ENCODE measurements around the gene CPM.
"Not testable (repeated sequence)": the region's sequence is repeated elsewhere in the genome, so short reads cannot be mapped to it uniquely, and the experiment has no call there.

CPM gene

DNA sequence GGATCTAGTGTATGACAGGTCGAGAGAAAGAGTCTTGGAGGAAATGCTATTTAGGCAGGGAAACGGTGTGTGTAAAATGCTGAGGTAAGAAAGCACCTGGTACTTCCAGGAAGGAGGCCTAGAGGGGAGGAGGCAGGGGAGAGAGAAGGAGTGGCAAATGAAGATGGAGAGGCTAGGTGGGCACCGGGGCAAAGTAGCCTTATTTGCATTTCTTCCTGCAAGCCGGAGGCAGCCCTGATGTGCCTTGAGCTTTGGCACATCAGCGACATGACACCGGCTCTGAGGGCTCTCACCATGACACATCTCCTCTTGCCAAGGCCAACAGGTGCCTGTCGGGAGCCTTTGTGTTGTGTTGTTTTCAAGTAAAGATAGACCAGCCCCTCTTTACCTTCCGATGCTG is 61.6 kb downstream of the CPM start:
- no peak overlapping the region for H3K4me3 Mint-ChIP-seq
- H3K36me3 Mint-ChIP-seq (ENCODE audit: low read depth): peaks cover 6% of the 10 kb centered on the region
- peaks cover 5% of the 10 kb centered on the region for H3K4me1 Mint-ChIP-seq (ENCODE audit: low read depth)
- H3K9me3 Mint-ChIP-seq: no peaks in the 10 kb centered on the region
- H3K27ac Mint-ChIP-seq: peak overlapping the region; percentile 1
- no peaks in the 10 kb centered on the region for H3K27me3 Mint-ChIP-seq (ENCODE audit: low read depth)
- DNase-seq (ENCODE audit: low spot score): no peak

DNA sequence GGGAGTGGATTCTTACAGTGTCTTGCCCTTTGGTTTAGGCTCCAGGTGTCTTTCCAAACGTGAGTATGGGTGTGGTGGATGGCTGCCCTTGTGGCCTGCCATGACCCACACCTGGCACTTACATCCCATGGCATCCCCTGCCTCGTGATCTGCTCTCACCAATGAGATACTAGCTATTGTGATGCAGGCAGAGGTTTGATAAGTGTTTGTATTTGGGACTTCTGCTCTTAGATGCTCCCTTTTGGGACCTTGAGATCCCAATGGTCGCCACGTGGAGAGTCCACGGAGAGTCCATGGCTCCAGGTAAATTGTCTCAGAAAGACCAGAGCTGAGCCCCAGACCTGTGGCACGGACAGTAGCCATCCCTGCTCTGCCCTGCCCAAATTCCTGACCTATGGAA is 62.5 kb downstream of the CPM start:
- peaks cover 6% of the 10 kb centered on the region for H3K36me3 Mint-ChIP-seq (ENCODE audit: low read depth)
- no peaks in the 10 kb centered on the region for H3K27me3 Mint-ChIP-seq (ENCODE audit: low read depth)
- no peaks in the 10 kb centered on the region for H3K9me3 Mint-ChIP-seq
- no peak for DNase-seq (ENCODE audit: low spot score)
- no peak overlapping the region for H3K4me3 Mint-ChIP-seq
- H3K27ac Mint-ChIP-seq: no peak overlapping the region
- peaks cover 2% of the 10 kb centered on the region for H3K4me1 Mint-ChIP-seq (ENCODE audit: low read depth)

DNA sequence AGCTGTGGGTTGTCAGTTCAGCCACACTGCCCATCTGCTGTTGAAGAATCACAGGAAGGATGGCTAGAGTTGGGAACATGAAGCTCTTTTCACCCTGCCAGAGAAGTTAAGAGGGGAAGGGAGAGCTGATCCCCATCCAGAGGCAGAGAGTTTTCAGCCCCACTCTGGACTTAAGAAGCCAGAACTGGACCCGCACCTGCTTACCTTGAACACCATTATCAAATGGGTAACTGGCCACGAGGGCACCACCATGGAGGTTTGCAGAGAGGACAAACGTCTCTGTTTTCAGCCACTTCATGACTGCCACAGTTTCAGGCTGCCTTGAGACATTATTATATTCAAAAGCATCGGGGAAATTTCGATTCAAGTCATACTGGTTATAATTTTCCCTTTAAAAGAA is 63.0 kb downstream of the CPM start:
- Mint-ChIP-seq H3K27me3 (ENCODE audit: low read depth) (no peaks in the 10 kb centered on the region), H3K4me1 (ENCODE audit: low read depth) (peaks cover 2% of the 10 kb centered on the region), H3K27ac (no peak overlapping the region), H3K4me3 (no peak overlapping the region), H3K9me3 (no peaks in the 10 kb centered on the region), H3K36me3 (ENCODE audit: low read depth) (peaks cover 6% of the 10 kb centered on the region)
- DNase-seq (ENCODE audit: low spot score): no peak

DNA sequence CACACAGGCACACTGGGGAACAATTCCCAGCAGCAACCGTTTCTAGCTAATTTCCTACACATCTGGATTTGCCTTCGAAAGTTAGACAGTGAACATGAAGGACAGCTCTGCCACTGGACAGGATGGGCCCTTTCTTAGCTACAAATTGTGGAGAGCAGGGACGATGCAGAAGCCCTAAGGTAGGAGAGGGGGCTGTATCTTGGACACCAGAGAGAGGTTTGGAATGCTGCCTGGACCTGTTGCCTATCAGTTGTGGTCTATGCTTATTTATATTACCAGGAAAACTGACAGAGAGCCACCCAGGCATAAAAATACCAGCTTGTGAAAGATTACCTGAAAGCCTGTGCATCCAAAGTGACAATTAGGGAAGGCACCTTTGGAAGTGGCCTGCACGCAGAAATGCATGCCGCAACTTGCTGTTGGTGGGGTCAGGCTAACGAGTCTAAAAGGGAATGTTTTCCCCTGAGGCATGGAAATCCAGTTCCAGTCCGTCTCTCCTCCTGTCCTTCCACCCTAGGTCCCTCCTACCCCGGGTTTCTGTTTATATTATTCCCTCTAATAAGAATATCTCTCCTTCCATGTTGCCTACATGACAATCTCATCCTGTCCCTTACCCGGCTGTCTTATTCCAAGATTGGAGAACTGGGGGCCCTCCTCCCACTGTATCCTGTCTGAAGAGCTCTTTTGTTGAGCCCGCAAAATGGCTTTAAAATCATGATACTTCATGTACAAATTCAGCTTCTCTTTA is 64.8 kb downstream of the CPM start:
- Mint-ChIP-seq H3K27me3 (ENCODE audit: low read depth) (no peaks in the 10 kb centered on the region), H3K4me3 (no peak overlapping the region), H3K27ac (no peak overlapping the region), H3K36me3 (ENCODE audit: low read depth) (peaks cover 1% of the 10 kb centered on the region), H3K4me1 (ENCODE audit: low read depth) (peaks cover 2% of the 10 kb centered on the region), H3K9me3 (no peaks in the 10 kb centered on the region)
- no peak for DNase-seq (ENCODE audit: low spot score)

DNA sequence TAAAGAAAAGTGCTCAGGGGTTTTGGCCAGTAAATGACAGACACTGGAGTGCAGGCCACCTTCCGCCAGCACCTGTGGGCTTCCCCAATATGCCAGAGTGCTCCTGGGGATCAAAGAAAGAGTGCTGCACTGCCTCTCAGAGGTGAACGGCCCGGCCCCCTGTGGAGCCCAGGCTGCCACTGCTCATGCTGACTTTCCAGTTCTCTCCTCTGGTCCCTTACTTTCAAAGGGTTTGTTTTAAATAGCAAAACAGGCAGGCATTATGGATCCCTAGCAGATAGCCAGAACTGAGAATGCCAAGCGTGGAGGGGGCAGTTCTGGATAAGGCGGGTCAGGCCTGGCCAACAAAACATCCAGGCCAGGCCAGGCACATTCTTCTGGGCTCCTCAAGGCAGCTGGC is 65.4 kb downstream of the CPM start:
- no peak overlapping the region for H3K27ac Mint-ChIP-seq
- no peaks in the 10 kb centered on the region for H3K9me3 Mint-ChIP-seq
- H3K36me3 Mint-ChIP-seq (ENCODE audit: low read depth): peaks cover 1% of the 10 kb centered on the region
- H3K27me3 Mint-ChIP-seq (ENCODE audit: low read depth): no peaks in the 10 kb centered on the region
- H3K4me1 Mint-ChIP-seq (ENCODE audit: low read depth): peaks cover 2% of the 10 kb centered on the region
- no peak for DNase-seq (ENCODE audit: low spot score)
- H3K4me3 Mint-ChIP-seq: no peak overlapping the region

DNA sequence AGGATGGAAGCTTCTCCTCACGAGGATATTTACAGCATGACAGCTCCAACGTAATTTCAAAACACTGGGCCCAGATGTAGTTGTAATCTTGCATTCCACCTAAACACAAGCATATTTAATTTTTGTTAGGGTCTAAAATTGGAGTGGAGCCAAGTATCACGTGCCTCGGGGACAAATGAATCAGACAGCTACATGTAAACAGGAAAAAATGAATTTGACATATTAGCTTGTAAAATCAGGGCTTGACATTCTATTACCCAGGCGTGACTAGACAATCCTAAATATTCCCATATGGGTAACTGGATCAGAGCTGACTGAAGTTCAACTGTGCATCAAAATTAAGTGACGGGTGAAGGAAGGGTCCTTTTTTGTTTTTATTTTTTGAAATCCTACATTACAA is 66.0 kb downstream of the CPM start:
- H3K4me3 Mint-ChIP-seq: no peak overlapping the region
- H3K36me3 Mint-ChIP-seq (ENCODE audit: low read depth): no peaks in the 10 kb centered on the region
- H3K27me3 Mint-ChIP-seq (ENCODE audit: low read depth): no peaks in the 10 kb centered on the region
- H3K4me1 Mint-ChIP-seq (ENCODE audit: low read depth): no peaks in the 10 kb centered on the region
- no peak for DNase-seq (ENCODE audit: low spot score)
- H3K9me3 Mint-ChIP-seq: no peaks in the 10 kb centered on the region
- H3K27ac Mint-ChIP-seq: no peak overlapping the region

DNA sequence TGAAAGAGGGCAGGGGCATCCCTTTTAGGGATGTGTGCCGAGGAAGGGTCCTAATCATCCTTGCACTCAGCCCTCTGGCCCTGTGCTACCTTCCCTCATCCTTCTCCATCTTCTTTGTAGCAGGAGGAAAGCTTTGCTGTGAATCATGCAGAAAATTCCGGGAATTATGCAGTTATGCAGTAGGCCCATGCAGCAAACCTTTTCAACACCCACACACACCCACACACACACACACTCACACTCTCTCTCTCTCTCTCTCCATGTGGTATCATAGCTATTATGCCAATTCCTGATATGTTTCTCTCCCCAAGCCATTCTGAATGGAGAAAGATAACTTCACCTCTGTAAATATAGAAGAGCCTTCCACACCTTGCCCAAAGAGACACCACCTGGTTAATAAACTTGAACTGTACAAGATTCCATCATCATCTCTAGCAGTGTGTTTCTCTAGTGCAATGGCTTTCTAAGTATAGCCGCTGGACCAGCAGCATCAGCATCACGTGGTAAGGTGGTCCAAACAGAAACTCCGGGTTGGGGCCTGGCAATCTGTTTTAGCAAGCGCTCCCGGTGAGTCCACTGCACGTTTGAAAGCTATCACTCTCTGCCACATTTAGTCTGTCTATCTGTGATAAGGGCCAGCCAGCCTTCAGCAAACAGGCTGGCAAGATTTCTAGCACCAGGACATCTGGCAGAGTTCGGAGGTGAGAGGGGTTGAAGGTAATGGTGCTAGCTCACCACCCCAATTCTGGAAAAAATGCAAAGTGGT is 67.4 kb downstream of the CPM start:
- H3K4me1 Mint-ChIP-seq (ENCODE audit: low read depth): no peaks in the 10 kb centered on the region
- H3K9me3 Mint-ChIP-seq: no peaks in the 10 kb centered on the region
- no peaks in the 10 kb centered on the region for H3K27me3 Mint-ChIP-seq (ENCODE audit: low read depth)
- DNase-seq (ENCODE audit: low spot score): no peak
- no peak overlapping the region for H3K27ac Mint-ChIP-seq
- H3K36me3 Mint-ChIP-seq (ENCODE audit: low read depth): no peaks in the 10 kb centered on the region
- H3K4me3 Mint-ChIP-seq: no peak overlapping the region

DNA sequence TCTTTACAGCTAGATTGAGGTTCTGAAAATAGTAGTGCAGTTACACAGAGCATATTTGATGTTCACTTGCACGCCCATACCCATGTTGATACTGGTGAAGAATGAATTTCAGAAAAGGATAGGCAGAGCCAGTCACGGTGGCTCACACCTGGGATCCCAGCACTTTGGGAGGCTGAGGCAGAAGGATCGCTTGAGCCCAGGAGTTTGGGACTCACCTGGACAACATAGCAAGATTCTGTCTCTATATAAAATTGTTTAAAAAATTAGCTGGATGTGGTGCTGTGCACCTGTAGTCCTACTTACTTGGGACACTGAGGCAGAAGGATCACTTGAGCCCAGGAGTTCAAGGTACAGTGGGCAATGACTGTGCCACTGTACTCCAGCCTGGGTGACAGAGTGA is 68.4 kb downstream of the CPM start:
- no peak overlapping the region for H3K27ac Mint-ChIP-seq
- no peaks in the 10 kb centered on the region for H3K9me3 Mint-ChIP-seq
- no peaks in the 10 kb centered on the region for H3K27me3 Mint-ChIP-seq (ENCODE audit: low read depth)
- no peaks in the 10 kb centered on the region for H3K36me3 Mint-ChIP-seq (ENCODE audit: low read depth)
- no peak overlapping the region for H3K4me3 Mint-ChIP-seq
- DNase-seq (ENCODE audit: low spot score): no peak
- no peaks in the 10 kb centered on the region for H3K4me1 Mint-ChIP-seq (ENCODE audit: low read depth)

DNA sequence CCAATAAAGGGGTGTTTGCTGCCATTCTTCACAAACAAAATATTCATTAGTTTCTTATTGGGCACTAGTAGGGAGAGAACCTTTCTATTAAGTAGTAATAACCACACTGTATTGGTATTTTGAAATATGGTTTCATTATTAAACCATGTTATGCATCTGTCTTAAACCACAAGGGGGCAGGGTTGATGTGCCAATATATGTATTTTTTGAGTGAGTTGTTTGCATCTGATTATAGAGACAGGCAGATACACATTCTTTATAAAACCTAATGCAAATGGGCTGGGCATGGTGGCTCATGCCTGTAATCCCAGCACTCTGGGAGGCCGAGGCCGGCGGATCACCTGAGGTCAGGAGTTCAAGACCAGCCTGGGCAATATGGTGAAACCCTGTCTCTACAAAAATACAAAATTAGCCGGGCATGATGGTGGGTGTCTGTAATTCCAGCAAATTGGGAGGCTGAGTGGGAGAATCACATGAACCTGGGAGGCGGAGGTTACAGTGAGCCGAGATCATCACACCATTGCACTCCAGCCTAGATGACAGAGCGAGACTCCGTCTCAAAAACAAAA is 69.0 kb downstream of the CPM start:
- not testable (repeated sequence) for H3K4me1 Mint-ChIP-seq (ENCODE audit: low read depth); DNase-seq (ENCODE audit: low spot score); H3K36me3 Mint-ChIP-seq (ENCODE audit: low read depth); H3K4me3 Mint-ChIP-seq; H3K27me3 Mint-ChIP-seq (ENCODE audit: low read depth); H3K9me3 Mint-ChIP-seq
- H3K27ac Mint-ChIP-seq: peak overlapping the region; percentile 14

DNA sequence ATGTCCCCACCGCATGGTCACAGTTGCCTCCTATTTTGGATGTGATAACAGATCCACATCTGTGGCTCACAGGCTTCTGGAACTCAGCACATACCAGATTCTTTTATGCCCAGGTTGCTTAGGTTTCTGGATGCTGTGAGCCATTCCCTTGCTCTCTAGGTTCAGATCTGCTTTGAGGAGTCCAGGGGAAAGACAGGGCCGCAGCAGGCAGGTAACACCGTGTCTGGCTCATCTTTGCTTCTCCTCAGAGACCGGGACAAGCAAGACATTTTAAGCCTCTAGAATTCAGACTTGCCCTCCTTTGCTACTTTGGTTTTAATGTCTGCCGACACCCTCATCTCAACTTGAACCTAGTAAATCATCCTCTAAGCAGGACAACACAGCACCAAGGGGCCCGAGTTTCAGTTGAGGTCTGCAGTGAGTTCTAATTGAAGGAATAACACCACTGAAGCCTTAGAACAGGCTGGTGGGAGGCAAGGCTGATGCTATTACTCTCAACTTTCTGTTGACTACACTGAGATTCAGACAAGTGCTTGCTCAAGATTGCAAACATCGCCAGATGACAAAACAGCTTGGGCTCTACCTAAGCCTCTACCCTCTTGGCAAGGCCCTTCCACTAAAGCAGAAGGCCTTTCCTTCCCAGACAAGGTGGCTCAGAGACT is 69.7 kb downstream of the CPM start:
- Mint-ChIP-seq H3K36me3 (ENCODE audit: low read depth) (no peaks in the 10 kb centered on the region), H3K27me3 (ENCODE audit: low read depth) (no peaks in the 10 kb centered on the region), H3K4me1 (ENCODE audit: low read depth) (no peaks in the 10 kb centered on the region), H3K9me3 (no peaks in the 10 kb centered on the region), H3K4me3 (no peak overlapping the region), H3K27ac (peak overlapping the region; percentile 14)
- DNase-seq (ENCODE audit: low spot score): no peak

DNA sequence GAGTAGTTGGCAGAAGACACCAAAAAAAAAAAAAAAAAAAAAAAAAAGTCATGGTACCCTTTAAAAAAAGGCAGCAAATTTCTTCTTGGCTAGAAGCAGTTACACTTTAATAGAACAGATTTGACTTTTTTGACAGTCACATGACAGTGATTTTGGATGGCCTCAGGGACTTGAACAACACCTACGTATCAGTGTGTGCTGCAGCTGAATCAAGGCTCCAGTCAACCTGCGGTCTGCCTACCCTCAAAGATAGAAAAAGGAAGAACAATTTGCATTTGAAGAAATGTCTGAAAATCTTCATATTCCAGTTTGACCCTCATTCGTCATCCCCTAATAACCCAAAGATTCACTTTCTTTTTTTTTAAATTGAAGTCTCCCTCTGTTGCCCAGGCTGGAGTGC is 71.1 kb downstream of the CPM start:
- no peak for DNase-seq (ENCODE audit: low spot score)
- H3K4me1 Mint-ChIP-seq (ENCODE audit: low read depth): peaks cover 1% of the 10 kb centered on the region
- peaks cover 3% of the 10 kb centered on the region for H3K36me3 Mint-ChIP-seq (ENCODE audit: low read depth)
- H3K4me3 Mint-ChIP-seq: no peak overlapping the region
- no peaks in the 10 kb centered on the region for H3K27me3 Mint-ChIP-seq (ENCODE audit: low read depth)
- H3K9me3 Mint-ChIP-seq: no peaks in the 10 kb centered on the region
- no peak overlapping the region for H3K27ac Mint-ChIP-seq

DNA sequence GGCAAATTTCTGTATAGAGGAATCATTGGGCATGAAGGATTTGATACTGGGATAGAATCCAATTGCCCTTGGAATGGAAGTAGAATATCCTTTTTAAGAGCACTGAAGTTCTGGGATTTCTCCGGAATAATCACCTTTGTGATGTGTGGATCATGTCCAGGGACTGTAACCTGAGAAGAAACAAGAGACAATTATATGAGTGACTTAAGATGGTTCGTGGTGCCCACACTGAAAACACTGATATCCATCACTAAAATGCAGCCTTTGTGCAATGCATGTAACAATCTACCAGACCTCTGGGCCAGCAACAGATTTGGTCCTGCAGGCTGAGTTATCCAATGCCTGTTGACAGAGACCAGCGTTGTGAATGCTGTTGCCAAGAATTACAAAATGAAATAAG is 76.5 kb downstream of the CPM start:
- no peaks in the 10 kb centered on the region for H3K9me3 Mint-ChIP-seq
- no peak overlapping the region for H3K27ac Mint-ChIP-seq
- H3K36me3 Mint-ChIP-seq (ENCODE audit: low read depth): peaks cover 15% of the 10 kb centered on the region
- H3K4me3 Mint-ChIP-seq: no peak overlapping the region
- no peak for DNase-seq (ENCODE audit: low spot score)
- peaks cover 3% of the 10 kb centered on the region for H3K4me1 Mint-ChIP-seq (ENCODE audit: low read depth)
- no peaks in the 10 kb centered on the region for H3K27me3 Mint-ChIP-seq (ENCODE audit: low read depth)

DNA sequence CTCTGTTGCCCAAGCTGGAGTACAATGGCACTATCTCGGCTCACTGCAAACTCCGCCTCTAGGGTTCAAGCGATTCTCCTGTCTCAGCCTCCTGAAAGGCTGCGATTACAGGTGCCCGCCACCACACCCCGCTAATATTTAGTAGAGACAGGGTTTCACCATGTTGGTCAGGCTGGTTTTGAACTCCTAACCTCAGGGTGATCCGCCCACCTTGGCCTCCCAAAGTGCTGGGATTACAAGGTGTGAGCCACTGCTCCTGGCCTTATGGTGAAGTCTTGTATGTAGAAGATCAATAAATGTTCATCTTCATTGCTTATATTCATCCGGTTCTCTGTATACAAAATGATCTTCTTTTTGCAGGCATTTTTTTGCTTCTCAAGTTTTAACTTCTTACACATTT is 77.2 kb downstream of the CPM start:
- Mint-ChIP-seq H3K4me3 (no peak overlapping the region), H3K27me3 (ENCODE audit: low read depth) (no peaks in the 10 kb centered on the region), H3K36me3 (ENCODE audit: low read depth) (peaks cover 15% of the 10 kb centered on the region), H3K9me3 (no peaks in the 10 kb centered on the region), H3K27ac (no peak overlapping the region), H3K4me1 (ENCODE audit: low read depth) (peaks cover 3% of the 10 kb centered on the region)
- DNase-seq (ENCODE audit: low spot score): no peak

DNA sequence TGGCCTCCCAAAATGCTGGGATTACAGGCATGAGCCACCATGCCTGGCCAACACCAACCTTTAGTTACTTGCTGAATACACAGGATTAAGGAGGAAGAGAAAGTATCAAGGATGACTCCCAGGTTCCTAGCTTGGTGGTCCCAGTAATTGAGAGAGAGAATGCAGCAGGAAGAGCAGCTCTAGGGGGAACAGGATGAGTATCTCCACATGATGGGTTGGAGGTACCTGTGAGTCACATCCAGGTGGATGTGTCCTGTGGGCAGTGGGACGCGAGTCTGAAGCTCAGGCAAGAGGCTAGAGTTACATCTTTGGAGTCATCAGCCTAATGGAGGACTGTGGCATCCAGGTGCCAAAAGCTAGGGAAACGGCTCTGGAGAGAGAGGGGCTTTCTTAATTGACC is 77.9 kb downstream of the CPM start:
- Mint-ChIP-seq H3K36me3 (ENCODE audit: low read depth) (peaks cover 15% of the 10 kb centered on the region), H3K4me1 (ENCODE audit: low read depth) (peaks cover 3% of the 10 kb centered on the region), H3K4me3 (no peak overlapping the region), H3K27me3 (ENCODE audit: low read depth) (no peaks in the 10 kb centered on the region), H3K9me3 (no peaks in the 10 kb centered on the region), H3K27ac (no peak overlapping the region)
- no peak for DNase-seq (ENCODE audit: low spot score)
